GM10248 (cell line): ENCODE results near the gene CACNA1C.

Source experiments
- CTCF ChIA-PET: fragments of 300-600 bp; sonication (Branson Sonifier 250); formaldehyde crosslinking; extraction: SDS; loops from one replicate; lab custom pipeline; 2021; ENCODE audit warnings: antibody characterized with exemption; lab: Yijun Ruan, JAX
- POLR2A ChIA-PET: fragments of 350-650 bp; sonication (Branson Sonifier 250); formaldehyde crosslinking; extraction: SDS; loops from one replicate; lab custom pipeline; 2020; ENCODE audit warnings: antibody characterized with exemption; lab: Yijun Ruan, JAX
- DNase-seq: peaks from one replicate; pipeline ENCODE4 v3.0.0; 2012; ENCODE audit errors: extremely low spot score
- CTCF ChIP-seq: IDR thresholded peaks from 2 replicates; pipeline ENCODE4 v1.5.1; 2012; ENCODE audit warnings: mild to moderate bottlenecking, low read depth; ENCODE audit errors: extremely low read depth, missing control alignments, control extremely low read depth

The CACNA1C gene

DNA sequence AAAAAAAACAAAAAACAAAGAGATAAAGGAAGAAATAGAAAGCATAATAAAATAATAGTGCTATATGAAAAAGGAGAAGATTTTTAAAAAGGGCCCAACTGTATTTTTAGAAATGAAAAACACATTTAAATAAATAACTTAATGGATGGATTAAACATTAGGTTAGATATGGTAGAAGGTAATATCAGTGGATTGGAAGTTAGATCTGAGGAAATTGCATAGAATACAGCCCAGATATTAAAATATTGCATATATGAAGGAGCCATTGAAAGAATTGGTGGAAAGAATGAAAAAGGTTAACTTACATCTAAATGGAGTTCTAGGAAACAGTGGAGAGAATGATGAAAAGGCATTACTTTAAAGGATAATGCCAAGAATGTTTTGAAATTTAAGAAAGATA, 27.8 kb downstream of the CACNA1C start:
- CTCF ChIA-PET = no interaction called here
- POLR2A ChIA-PET = no interaction called here
- no peak for TF ChIP-seq CTCF
- no peak for DNase-seq

DNA sequence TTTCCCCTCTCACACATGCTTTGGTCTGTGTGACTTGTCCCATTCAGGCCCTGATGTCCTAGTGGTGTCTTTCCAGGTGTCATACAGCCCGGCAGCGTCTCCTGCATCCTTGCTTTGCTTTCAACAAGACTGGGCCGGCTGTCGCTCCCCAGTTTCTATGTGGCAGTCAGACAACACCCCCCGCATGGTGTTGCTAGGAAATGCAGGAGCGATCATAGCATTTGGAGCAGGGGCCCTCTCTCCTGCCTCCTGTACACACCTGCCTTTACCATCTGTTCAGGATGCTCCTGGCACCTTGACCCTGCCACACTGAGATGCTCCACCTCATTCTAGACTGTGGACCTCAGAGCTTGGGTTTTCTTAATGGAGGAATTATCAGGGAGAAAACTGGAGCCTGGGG, 29.5 kb downstream of the CACNA1C start:
- no peak for DNase-seq

DNA sequence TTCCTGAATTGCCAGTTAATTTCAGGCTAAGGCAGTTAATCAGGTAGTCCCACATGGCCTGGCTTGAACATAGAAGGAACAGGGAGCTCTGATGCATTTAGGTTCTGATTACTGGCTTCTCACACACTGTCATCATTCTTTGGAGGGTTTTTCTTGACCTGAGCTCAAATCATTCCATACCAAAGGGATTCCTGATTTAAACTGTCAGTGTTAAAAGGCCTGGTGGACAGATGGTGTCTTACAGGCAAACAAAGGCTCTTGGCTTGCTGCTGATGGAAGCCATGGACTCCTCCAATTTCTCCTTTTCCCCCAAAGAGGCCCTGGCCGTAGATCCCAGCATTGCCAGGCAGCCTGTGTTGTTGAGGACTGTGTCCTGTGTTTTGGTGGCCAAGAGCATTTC, 30.2 kb downstream of the CACNA1C start:
- no peak for TF ChIP-seq CTCF
- ChIA-PET CTCF (no interaction called here), POLR2A (no interaction called here)
- no peak for DNase-seq

More for the DNA sequence above, 29.5 kb downstream of the CACNA1C start:
- ChIA-PET POLR2A (no interaction called here), CTCF (no interaction called here)
- no peak for TF ChIP-seq CTCF

GRCh38 chr12:2083561-2083960, 30.8 kb downstream of the CACNA1C start:
- TF ChIP-seq CTCF = no peak
- DNase-seq = no peak
- ChIA-PET POLR2A (no interaction called here), CTCF (no interaction called here)

DNA sequence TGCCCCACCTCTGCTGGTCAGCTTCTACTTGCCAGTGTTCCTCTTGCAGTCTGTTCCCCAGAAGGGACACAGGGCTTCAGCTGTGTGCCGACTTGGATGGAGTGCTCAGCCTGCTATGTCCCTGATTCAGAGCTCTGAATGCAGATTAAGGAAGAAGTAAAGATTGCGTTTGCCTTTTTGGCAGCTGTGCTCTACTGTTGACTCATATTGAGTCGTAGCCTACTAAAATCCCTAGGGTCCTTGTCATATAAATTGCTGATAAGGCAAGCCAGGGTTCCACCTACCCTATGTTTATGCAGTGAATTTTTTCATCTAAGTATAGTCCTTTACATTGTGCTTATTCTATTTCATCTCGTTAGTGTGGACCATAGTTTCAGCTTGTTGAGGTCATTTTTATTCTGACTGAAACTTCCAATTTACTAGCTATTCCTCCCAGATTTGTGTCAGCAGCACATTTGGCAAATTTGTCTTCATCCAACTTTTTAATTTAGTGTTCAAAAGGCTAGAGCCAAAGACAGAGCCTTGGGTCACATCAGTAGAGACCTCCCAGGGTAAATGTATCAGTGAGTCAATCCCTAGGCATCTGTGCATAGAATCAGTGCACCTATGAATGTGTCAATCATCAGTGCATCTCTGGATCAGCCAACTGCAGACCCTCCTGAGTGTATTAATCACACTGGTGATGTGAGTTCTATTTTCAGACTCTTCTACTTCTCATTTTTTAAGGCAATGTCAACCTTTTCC, 31.9 kb downstream of the CACNA1C start:
- no peak for DNase-seq

DNA sequence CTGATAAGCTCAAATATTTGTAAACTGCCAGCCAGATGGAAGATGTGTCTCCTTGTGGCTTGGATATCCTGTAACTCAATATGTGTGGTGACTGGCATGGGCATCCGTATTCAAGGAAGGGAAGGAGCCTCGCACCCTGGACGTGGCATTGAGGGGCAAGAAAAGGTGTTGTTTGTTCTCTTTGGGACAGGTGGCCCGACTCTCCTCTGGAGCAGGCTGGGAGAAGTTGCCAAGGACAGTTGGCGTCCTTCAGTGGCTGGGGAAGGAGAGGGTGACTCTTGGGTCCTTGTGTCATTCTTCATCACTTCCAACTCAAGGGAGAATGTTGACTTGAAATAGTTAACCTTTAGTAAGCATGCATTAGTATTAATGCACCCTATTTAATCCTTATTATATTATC, 39.6 kb downstream of the CACNA1C start:
- CTCF ChIA-PET = no interaction called here
- TF ChIP-seq CTCF = no peak
- no peak for DNase-seq
- POLR2A ChIA-PET = no interaction called here

More for the DNA sequence above, 31.9 kb downstream of the CACNA1C start:
- CTCF ChIA-PET = no interaction called here
- POLR2A ChIA-PET = no interaction called here
- TF ChIP-seq CTCF = no peak
